Esophagus squamous epithelium (tissue), 4 donors: ENCODE measurements around the gene H6PD.

Experiments used
- POLR2A ChIP-seq, 4 donors: fragments of 450-650 bp; IDR thresholded peaks; one replicate each; pipeline ENCODE4 v1.6.1; 2017; ENCODE audit warnings: antibody characterized with exemption in 4 of 4, mild to moderate bottlenecking in 4 of 4, moderate library complexity in 3 of 4
- TF ChIP-seq, protein P1 (sequence below), 6 experiments: fragments of 450-650 bp in 4 of 6; fragments of 200-600 bp in 2 of 6; sonication (generic) in 2 of 6; IDR thresholded peaks; one replicate each; pipeline ENCODE4 v1.5.1; 2016 to 2019; ENCODE audit warnings: antibody characterized with exemption in 6 of 6, mild to moderate bottlenecking in 4 of 6, moderate library complexity in 4 of 6

DNA sequence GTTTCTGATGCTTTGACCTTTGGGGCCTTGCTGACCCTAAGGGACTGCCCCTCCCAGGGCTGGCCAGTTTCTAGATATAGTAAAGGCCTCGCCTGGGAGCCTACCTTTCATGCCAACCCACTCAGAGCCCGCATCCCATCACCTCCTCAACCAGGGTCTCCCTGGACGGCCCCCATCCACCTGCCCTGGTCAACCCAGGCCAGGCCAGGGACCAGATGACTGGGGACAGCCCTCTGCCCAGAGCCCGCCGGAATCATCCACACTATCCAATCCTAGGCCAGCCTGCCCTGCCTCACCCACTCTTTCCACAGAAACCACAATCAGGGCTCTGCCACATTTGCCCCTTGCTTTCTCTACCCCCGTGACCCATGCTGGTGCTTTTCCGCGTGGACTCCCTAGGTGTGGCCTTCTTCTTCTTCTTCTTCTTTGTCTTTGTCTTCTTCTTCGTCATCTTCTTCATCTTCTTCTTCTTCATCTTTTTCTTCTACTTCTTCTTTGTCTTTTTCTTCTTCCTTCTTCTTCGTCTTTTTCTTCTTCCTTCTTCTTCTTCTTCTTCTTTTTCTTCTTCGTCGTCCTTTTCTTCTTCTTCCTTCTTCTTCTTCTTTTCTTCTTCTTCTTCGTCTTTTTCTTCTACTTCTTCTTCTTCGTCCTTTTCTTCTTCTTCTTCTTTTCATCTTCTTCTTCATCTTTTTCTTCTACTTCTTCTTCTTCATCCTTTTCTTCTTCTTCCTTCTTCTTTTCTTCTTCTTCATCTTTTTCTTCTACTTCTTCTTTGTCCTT, 11.5 kb upstream of the H6PD start:
- TF ChIP-seq, protein P1, sequence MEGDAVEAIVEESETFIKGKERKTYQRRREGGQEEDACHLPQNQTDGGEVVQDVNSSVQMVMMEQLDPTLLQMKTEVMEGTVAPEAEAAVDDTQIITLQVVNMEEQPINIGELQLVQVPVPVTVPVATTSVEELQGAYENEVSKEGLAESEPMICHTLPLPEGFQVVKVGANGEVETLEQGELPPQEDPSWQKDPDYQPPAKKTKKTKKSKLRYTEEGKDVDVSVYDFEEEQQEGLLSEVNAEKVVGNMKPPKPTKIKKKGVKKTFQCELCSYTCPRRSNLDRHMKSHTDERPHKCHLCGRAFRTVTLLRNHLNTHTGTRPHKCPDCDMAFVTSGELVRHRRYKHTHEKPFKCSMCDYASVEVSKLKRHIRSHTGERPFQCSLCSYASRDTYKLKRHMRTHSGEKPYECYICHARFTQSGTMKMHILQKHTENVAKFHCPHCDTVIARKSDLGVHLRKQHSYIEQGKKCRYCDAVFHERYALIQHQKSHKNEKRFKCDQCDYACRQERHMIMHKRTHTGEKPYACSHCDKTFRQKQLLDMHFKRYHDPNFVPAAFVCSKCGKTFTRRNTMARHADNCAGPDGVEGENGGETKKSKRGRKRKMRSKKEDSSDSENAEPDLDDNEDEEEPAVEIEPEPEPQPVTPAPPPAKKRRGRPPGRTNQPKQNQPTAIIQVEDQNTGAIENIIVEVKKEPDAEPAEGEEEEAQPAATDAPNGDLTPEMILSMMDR (IDR thresholded peaks at IDR 0.05): no peak
- TF ChIP-seq POLR2A (IDR thresholded peaks at IDR 0.05): no peak
